HG02870 (cell line): ENCODE measurements around the gene FBXL19.
A peak's percentile ranks its signal among the peaks of the same experiment; 100 is the strongest.

Source experiments
- ATAC-seq: cut with Tn5 transposase; IDR thresholded peaks from one replicate; pipeline ENCODE4 v1.9.1; 2021; ENCODE audit warnings: mild to moderate bottlenecking, moderate library complexity; ENCODE audit not compliant: unreplicated experiment

The FBXL19 gene

DNA sequence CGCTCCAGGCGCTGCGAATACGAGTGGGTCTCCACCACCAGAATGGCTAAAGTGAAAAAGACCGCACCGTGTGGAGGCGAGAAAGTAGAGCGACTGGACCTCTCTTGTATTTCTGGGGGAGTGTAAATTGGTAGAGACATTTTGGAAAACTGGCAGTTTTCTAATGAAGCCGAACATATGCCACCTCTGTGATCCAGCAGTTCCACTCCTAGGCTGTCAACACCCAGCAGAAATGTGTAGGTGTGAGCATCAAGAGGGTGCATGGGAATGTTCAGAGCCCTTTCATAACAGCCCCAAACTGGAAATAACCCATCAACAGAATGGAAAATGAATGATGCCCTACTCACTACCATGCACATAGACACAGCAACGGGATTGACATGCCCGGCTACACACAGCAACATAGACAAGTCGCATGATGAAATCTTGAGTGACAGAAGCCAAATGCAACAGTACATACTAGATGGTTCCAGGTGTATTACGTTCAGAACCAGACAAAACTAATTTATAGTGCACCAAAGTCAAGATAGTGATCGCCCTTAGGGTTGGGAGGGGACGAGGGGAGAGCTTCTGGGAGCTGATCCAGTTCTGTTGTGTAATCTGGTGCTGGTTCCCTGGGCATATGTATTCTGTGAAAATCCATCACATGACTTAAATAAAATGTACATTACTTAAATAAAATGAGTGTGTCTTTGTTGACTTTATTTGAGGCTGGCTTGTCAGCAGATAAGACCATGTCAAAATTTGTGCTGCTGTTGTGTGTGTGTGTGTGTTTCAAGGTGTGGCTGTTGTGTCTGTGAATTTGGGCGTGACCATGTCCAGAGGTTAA is 28.6 kb upstream of the FBXL19 start:
- ATAC-seq: no peak

DNA sequence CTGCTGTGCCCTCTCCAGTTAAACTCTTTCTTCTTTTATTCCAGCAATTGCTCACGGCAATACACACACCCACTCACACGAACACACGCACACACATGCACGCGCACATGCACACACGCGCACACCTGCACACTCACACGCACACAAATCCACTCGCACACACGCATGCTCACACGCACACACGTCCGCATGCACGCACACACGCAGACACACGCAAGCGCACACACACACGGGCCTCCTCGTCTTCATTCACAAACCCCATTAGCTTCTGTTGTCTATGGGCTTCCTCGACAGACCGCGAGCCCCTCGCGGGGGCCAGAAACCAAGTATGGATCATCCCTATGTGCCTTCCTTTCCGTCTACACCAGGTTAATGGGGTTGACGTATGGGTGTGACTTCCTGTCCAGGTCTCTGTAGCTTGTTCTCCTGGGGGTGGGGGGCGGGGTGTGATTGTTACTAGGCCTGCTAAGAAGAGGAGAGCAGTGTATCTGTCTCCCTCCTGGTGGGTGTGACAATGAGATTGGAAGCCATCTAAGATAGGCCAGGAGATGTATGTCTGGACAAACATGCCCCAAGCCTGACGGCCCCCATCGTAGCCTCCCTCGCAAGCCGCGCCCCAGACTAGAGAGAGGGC is 27.6 kb upstream of the FBXL19 start:
- ATAC-seq: no peak

DNA sequence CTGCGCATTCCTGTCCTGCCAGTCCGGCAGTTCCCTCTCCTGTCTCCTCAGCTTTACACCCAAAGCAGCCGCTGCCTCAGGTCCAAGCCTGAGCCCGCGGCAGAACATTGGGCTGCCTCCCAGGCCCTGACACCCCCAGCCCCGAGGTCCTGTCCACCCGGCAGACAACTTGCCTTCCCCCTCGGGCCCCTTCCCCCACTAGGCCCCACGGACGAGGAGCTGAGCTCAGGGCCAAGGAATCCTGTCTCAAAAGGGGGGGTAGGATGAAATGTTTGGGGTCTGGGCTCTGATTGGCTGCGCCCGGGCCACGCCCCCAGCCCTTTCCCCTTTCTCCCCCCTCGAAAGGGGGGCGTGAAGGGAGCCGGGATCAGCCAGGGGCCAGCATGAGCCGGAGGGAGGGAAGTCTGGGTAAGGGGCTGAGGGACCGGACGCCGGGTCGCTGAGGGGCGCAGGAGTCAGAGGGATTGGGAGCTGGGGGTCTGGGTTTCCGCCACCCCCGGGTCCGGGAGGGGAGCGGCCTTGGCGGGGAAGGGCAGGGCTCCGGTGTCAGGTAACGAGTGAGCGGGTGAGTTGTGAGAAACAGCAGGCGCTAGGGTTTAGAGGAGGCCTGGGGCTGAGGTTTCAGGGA is 27.0 kb upstream of the FBXL19 start, which contains the start of gene CTF1:
CTF1 (plus strand) TSS at position 354 of the 628 bp plus-strand sequence; CDS start at position 384, 30 bp downstream.
- ATAC-seq: no peak

DNA sequence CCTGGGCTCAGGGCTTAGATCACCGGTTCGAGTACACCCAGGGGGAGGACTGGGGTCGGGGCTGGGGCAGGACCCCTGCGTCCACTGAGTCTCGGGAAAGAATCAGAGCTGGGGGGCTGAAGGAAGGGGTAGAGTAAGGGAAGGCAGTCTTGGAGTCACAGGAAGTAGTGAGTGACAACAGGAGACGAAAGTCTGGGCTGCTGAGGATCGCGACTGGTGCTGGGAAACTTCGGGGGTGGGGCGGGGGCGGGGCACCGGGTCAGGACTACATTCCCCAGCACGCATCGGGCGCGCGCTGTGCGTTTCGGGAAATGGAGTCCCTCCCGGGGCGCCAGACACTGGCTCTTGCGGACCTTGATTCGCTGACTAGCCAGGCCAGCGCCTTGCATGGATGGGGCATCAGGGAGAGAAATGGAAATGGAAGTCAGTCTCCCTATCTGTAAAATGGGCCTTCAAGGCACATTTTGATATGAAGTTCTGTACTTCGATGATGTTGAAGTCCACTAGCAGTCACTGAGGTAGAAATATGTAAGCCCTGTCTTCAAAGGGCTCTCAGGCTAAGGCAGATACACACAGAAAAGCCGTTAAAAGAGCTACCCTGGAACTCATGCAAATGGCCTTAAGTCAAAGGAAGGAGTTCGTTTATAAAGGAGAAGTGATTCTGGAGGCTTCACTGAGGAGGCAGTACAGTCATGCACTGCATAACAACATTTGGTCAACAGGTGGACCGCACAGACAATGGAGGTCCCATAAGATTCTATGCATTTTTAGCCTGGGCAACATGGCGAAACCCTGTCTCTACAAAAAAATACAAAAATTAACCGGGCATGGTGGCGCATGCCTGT is 26.3 kb upstream of the FBXL19 start:
- ATAC-seq: no peak

DNA sequence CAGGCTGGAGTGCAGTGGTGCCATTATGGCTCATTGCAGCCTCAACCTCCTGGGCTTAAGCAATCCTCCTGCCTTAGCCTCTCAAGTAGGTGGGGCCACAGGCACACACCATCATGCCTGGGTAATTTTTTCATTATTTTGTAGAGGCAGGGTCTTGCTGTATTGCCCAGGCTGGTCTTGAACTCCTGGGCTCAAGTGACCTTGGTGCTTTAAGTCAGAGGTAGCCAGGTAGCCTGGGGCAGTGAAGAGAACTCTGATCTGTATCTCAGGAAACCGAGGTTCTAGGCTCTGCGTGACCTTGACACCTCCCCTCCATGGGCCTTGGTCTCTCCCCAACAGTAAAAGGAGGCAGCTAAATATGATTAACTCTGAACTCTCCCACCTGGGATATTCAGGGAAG is 23.6 kb upstream of the FBXL19 start:
- no peak for ATAC-seq

DNA sequence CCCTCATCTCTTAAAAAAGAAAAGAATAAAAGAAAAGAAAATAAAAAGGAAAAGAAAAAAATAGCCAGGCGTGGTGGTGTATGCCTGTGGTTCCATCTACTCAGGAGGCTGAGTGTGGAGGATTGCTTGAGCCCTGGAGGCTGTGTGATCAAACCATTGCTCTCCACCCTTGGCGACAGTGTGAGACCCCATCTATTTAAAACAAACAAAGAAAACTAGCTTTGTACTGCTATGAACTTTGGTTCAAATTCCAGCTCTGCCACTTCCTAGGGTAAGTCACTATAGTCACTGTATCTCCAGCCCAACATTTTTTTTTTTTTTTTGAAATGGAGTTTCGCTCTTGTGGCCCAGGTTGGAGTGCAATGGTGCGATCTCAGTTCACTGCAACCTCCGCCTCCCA is 22.8 kb upstream of the FBXL19 start:
- no peak for ATAC-seq

DNA sequence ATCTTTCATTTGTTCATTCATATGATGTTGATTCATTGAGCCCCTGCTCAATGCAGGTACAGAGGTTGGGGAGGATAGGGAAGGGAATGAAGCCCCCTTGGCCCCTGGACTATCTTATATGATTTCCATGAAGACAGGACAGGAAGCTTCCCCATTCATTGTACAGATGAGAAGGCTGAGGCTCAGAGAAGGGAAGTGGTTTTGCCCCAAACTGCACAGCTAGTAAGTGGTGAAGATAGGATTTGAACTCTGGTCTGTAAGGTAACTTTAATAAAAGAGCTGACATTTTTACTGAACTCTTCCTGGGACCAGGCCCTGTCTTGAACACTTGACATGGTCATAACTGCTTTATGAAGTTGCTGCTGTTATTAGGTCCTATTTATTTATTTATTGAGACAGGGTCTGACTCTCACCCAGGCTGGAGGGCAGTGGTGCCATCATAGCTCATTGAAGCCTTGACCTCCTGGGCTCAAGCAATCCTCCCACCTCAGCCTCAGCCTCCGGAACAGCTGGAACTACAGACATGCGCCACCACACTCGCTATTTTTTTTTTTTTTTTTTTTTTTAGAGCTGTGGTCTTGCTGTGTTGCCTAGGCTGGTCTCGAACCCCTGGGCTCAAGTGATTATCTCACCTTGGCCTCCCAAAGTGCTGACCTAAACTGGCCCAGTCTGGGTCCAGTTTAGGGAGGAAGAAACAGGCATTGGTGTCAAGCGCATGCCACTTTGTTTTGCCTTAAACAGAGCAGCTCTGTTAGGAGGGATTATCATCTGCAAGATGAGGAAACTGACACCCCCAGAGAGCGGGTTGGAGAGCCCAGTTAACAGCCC is 22.0 kb upstream of the FBXL19 start:
- no peak for ATAC-seq

DNA sequence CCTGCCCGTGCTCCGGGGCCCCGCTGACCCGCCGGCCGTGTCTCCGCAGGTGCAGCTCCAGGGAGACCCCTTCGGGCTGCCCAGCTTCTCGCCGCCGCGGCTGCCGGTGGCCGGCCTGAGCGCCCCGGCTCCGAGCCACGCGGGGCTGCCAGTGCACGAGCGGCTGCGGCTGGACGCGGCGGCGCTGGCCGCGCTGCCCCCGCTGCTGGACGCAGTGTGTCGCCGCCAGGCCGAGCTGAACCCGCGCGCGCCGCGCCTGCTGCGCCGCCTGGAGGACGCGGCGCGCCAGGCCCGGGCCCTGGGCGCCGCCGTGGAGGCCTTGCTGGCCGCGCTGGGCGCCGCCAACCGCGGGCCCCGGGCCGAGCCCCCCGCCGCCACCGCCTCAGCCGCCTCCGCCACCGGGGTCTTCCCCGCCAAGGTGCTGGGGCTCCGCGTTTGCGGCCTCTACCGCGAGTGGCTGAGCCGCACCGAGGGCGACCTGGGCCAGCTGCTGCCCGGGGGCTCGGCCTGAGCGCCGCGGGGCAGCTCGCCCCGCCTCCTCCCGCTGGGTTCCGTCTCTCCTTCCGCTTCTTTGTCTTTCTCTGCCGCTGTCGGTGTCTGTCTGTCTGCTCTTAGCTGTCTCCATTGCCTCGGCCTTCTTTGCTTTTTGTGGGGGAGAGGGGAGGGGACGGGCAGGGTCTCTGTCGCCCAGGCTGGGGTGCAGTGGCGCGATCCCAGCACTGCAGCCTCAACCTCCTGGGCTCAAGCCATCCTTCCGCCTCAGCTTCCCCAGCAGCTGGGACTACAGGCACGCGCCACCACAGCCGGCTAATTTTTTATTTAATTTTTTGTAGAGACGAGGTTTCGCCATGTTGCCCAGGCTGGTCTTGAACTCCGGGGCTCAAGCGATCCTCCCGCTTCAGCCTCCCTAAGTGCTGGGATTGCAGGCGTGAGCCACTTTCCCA is 21.1 kb upstream of the FBXL19 start:
- ATAC-seq: peak; percentile 73

DNA sequence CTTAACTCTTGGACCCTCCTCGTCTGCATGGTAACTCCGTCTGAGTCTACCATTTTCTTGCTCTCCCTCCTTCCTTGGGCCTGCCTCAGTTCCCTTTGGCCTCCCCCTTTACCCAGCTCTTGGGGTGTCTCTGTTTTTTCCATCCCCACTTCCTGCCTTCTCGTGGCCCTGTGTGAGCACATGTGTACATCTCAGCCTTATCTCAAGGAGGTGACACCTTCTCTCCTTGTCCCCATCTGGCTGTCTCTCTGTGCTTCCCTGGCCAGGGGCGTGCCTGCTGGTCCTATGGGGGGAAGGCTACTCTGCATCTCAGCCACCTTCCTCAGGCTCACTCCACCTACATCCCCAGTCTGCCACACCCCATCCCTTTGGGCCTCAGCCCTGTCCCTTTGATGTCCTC is 20.4 kb upstream of the FBXL19 start:
- ATAC-seq: no peak

DNA sequence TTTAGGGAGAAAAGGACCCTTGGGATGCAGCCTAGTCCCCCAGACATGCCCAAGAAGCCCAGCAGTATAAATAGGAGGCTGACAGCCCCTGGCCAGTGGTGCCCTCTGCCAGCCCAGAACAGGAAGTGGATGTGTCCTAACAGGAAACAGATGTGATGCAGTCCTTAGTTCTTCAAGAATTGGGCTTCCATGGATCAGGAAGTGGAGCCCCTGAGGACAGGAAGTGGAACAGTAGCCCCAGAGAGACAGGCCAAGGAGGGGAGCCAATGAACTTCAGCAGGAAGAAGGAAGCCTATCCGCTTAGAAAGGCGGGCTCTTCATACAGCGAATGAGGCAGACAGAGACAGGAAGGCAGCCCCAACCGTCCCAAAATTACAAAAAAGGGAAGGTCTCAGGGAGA is 19.8 kb upstream of the FBXL19 start:
- ATAC-seq: no peak

DNA sequence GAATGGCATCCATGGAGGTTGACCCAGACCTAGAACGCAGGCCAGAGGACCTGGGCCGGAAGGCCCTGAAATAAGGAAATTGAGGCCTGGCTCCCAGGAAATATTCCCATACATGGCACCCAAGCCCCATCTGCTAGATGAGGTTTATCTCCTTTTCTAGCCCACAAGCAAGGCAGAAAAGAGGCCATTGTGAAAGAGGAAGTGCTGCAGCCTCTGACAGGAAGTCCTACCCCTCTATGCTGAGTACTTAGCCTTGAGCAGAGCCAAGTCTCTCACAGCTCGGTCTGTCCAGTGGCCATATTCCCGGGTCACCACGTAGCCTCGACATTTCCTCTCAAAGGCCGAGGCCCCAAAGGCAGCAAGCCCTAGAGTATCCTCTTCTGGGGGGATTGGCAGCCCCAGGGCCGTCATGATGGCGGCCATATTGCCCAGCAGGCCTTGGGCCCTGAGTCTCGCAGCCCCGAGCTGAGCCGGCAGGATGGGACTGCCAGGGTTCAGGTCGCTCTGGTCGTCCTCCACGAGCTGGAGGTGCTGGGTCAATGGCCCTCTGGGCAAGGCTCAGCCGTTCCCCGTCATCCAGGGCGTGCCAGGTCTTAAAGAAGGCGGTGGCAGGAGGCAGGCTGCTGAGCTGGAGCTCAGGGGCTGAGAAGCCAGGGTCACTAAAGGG is 19.1 kb upstream of the FBXL19 start:
- no peak for ATAC-seq

DNA sequence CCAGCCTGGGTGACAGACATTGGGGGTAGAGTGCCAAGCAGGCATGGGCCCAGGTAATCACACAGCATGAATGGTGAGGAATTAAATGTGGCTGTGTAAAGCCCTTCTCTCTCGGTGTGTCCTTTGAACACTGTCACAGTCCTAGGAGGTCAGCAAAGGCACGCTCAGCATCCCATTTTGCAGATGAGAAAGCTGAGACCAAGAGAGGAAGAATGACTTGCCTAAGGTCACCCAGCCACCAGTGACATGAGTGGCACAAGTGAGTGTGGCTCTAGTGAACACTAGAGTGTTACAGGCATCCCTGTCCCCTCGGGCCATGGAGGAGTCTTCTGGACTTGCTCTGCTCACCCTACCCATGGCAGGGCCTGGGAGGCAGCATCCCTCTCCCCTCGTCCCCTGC is 16.3 kb upstream of the FBXL19 start:
- ATAC-seq: no peak

DNA sequence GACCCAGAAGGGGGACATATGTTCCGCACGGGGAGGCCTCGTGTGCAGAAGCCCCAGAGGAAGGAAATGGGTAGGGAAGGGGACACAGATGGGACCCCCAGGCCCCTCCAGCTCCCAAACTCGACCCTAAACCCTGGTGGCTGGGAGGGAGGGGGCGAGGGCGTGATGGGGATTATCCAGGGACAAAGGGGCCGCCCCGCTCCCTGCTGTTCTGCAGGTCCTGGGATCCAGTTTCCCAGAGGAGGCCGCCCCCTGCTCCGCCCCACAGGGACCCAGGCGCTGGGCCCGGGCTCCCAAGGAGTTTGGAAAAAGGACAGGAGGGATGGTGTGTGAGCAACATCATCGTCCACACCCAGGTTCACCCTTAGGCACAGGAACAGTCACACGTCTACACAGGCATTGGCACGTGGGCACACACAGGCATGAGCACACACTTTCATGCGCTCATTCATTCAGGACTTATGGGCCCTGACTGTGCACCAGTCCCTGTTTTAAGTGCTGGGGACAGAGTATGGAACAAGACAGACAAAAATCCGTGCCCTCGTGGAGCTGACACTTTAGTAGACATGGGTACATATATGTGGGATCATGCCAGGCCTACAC is 12.8 kb upstream of the FBXL19 start:
- ATAC-seq: no peak

DNA sequence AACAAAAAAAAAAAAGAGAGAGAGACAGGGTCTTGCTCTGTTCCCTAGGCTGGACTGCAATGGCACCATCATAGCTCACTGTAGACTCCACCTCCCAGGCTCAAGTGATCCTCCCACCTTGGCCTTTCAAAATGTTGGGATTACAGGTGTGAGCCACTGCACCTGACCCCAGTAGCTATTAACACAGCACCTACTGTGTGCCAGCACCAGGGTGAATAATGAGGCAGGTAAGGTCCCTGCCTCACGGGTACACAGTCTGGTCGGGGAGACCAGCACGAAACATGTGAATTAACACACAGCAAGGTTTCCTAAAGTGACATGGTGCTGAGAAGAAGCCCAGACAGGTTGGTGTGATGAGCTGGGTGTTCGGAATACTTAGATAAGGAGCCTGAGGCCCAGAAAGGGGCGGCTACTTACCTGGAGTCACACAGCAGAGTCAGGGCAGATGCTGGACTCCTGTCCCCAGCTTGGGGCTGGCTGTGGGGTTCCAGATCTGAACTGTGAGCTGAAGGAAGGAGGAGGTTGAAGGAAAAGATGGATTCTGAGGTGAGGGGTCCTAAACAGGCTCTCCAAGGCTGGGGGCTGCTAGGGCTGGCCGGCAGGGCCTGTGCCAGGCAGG is 10.5 kb upstream of the FBXL19 start:
- ATAC-seq: no peak

DNA sequence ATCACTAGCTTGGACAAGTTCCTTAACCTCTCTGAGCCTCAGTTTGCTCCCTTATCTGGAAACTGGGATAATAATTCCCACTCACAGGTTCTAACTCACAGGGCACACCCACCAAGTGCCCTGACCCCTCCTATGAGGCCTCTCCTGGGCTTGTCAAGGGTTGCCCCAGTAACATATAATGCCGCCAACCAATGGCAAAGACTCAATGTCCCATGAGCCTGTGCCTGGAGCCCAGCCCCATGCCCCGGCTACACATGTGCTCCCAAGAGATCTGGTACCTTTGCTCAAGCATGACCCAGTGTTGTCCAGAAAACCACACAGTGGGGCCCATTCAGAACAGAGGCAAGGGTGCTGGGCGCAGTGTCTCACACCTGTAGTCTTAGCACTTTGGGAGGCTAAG is 8.5 kb upstream of the FBXL19 start:
- no peak for ATAC-seq

DNA sequence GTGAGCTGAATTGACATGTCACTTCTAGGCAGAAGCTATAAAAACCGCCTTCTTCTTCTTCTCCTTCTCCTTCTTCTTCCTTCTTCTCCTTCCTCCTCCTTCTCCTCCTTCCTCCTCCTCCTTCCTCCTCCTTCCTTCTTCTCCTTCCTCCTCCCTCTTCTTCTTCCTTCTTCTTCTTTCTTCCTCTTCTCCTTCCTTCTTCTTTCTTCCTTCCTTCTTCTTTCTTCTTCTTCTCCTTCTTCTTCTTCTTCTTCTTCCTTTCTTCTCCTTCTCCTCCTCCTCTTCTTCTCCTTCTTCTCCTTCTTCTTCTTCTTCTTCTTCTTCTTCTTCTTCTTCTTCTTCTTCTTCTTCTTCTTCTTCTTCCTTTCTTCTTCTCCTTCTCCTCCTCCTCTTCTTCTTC is 4.8 kb upstream of the FBXL19 start:
- no peak for ATAC-seq

DNA sequence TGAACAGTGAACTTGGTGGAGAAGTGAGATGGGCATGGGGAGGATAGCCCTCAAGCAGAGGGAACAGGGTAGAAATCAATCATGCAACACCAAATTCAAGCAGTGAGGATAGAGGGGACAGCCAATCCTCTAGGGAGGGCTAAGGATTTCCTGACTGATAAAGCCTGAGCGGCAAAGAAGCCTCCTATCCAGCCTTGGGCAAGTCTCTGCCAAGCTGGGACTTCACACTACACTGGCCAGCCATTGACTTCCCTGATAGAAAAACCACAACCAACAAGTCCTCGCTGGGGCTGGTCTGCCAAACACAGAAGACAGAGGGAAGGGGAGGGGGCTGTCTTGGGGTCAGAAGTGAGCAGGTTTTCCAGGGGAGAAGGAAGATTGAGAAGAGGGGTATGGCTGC is 2.5 kb upstream of the FBXL19 start:
- no peak for ATAC-seq

DNA sequence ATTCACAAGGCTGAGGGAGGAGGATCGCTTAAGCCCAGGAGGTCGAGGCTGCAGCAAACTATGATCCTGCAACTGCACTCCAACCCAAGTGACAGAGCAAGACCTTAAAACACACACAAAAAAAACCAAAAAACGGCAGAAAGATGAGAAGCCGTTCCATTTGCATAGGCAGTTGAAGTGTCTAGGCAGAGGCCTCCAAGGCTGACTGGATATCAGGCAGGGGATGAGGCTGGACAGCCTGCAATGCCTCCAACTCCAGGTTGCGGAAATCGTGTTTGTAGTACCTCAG is 2.0 kb upstream of the FBXL19 start:
- ATAC-seq: no peak
